ENCODE results near the gene MMP17. TPM values are rescaled to one million over a fixed set of nuclear protein-coding genes. Genes with fewer than 3 reads are reported as not detected.

The MMP17 gene
- total and polyA plus RNA-seq, 10 of the 15 experiments (the other 5 are each of a cell fraction or from before 2014, with no cell fraction given) = 0.11 to 0.28 (median 0.23) TPM; not detected in 7

DNA sequence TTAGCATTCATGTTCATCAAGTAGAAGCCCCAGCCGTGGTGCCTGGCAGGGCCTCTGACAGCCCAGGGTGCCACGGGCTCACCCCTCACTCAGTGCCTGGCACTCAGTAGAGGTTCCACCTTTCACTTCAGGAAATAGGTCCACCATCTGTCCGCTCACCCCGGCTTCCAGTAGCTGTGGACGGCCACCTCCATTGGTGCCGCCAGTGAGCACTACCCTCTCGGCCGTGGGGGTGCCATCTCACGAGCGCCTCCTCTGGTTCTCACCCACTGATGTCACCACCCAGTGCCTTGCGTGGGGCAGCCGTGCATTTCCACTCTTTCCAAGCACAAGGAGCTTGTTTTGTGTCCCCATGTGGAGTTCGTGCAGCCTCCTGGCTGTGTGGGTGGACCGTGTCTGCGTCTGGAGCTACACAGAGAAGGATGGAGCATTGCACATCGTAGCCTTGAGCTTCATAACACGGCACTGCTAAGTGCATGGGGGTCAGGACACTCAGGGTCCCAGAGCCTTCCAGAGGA is 41.0 kb upstream of the MMP17 start (continued):
- TF ChIP-seq, protein P1, sequence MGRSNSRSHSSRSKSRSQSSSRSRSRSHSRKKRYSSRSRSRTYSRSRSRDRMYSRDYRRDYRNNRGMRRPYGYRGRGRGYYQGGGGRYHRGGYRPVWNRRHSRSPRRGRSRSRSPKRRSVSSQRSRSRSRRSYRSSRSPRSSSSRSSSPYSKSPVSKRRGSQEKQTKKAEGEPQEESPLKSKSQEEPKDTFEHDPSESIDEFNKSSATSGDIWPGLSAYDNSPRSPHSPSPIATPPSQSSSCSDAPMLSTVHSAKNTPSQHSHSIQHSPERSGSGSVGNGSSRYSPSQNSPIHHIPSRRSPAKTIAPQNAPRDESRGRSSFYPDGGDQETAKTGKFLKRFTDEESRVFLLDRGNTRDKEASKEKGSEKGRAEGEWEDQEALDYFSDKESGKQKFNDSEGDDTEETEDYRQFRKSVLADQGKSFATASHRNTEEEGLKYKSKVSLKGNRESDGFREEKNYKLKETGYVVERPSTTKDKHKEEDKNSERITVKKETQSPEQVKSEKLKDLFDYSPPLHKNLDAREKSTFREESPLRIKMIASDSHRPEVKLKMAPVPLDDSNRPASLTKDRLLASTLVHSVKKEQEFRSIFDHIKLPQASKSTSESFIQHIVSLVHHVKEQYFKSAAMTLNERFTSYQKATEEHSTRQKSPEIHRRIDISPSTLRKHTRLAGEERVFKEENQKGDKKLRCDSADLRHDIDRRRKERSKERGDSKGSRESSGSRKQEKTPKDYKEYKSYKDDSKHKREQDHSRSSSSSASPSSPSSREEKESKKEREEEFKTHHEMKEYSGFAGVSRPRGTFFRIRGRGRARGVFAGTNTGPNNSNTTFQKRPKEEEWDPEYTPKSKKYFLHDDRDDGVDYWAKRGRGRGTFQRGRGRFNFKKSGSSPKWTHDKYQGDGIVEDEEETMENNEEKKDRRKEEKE (IDR thresholded peaks at IDR 0.05) = no peak
- TF ChIP-seq SMAD1 (IDR thresholded peaks at IDR 0.05; ENCODE audit: low read depth, partially characterized antibody) = no peak
- TF ChIP-seq, protein P2, sequence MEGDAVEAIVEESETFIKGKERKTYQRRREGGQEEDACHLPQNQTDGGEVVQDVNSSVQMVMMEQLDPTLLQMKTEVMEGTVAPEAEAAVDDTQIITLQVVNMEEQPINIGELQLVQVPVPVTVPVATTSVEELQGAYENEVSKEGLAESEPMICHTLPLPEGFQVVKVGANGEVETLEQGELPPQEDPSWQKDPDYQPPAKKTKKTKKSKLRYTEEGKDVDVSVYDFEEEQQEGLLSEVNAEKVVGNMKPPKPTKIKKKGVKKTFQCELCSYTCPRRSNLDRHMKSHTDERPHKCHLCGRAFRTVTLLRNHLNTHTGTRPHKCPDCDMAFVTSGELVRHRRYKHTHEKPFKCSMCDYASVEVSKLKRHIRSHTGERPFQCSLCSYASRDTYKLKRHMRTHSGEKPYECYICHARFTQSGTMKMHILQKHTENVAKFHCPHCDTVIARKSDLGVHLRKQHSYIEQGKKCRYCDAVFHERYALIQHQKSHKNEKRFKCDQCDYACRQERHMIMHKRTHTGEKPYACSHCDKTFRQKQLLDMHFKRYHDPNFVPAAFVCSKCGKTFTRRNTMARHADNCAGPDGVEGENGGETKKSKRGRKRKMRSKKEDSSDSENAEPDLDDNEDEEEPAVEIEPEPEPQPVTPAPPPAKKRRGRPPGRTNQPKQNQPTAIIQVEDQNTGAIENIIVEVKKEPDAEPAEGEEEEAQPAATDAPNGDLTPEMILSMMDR (IDR thresholded peaks at IDR 0.05 in 2 of 3, conservative IDR thresholded peaks at IDR 0.05 in 1 of 3; ENCODE audit: control insufficient read depth in 2 of 3, extremely low read depth in 1 of 3, insufficient read depth in 1 of 3, low read depth in 3 of 3, low read length in 3 of 3) = no peak
- TF ChIP-seq, protein P3, sequence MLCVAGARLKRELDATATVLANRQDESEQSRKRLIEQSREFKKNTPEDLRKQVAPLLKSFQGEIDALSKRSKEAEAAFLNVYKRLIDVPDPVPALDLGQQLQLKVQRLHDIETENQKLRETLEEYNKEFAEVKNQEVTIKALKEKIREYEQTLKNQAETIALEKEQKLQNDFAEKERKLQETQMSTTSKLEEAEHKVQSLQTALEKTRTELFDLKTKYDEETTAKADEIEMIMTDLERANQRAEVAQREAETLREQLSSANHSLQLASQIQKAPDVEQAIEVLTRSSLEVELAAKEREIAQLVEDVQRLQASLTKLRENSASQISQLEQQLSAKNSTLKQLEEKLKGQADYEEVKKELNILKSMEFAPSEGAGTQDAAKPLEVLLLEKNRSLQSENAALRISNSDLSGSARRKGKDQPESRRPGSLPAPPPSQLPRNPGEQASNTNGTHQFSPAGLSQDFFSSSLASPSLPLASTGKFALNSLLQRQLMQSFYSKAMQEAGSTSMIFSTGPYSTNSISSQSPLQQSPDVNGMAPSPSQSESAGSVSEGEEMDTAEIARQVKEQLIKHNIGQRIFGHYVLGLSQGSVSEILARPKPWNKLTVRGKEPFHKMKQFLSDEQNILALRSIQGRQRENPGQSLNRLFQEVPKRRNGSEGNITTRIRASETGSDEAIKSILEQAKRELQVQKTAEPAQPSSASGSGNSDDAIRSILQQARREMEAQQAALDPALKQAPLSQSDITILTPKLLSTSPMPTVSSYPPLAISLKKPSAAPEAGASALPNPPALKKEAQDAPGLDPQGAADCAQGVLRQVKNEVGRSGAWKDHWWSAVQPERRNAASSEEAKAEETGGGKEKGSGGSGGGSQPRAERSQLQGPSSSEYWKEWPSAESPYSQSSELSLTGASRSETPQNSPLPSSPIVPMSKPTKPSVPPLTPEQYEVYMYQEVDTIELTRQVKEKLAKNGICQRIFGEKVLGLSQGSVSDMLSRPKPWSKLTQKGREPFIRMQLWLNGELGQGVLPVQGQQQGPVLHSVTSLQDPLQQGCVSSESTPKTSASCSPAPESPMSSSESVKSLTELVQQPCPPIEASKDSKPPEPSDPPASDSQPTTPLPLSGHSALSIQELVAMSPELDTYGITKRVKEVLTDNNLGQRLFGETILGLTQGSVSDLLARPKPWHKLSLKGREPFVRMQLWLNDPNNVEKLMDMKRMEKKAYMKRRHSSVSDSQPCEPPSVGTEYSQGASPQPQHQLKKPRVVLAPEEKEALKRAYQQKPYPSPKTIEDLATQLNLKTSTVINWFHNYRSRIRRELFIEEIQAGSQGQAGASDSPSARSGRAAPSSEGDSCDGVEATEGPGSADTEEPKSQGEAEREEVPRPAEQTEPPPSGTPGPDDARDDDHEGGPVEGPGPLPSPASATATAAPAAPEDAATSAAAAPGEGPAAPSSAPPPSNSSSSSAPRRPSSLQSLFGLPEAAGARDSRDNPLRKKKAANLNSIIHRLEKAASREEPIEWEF (IDR thresholded peaks at IDR 0.05; ENCODE audit: insufficient replicate concordance, low read depth, low read length) = no peak
- TF ChIP-seq, protein P4, sequence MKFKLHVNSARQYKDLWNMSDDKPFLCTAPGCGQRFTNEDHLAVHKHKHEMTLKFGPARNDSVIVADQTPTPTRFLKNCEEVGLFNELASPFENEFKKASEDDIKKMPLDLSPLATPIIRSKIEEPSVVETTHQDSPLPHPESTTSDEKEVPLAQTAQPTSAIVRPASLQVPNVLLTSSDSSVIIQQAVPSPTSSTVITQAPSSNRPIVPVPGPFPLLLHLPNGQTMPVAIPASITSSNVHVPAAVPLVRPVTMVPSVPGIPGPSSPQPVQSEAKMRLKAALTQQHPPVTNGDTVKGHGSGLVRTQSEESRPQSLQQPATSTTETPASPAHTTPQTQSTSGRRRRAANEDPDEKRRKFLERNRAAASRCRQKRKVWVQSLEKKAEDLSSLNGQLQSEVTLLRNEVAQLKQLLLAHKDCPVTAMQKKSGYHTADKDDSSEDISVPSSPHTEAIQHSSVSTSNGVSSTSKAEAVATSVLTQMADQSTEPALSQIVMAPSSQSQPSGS (IDR thresholded peaks at IDR 0.05; ENCODE audit: low read length) = no peak
- TF ChIP-seq YBX1 (IDR thresholded peaks at IDR 0.05) = no peak
- TF ChIP-seq ZBED1 (IDR thresholded peaks at IDR 0.05; ENCODE audit: borderline replicate concordance) = no peak

Measured in GM12878 (cell line).